ENCODE results near the gene TBC1D9B. TPM values are rescaled to one million over a fixed set of nuclear protein-coding genes. Genes with fewer than 3 reads are reported as not detected.
A peak's percentile ranks its signal among the peaks of the same experiment; 100 is the strongest.
"Not testable (repeated sequence)": the region's sequence is repeated elsewhere in the genome, so short reads cannot be mapped to it uniquely, and the experiment has no call there.

Gene TBC1D9B
- total RNA-seq, 4 donors from 2014 or later: 58.8 to 439 (median 212) TPM

- no peak overlapping the region for H3K27ac ChIP-seq
Measured at GRCh38 chr5:179872055-179872827, 35.5 kb downstream of the TBC1D9B start.

GRCh38 chr5:179871533-179871932, 36.2 kb downstream of the TBC1D9B start:
- not testable (repeated sequence) for H3K27ac ChIP-seq, H3K9me3 ChIP-seq, H3K4me1 ChIP-seq, ATAC-seq, H3K27me3 ChIP-seq, H3K4me3 ChIP-seq
- WGBS, 2 donors (ENCODE audit: low coverage in 1 of 2): 80% methylated on average over 1 of the region's 14 CpGs
- peaks cover 0 to 98% of the 10 kb centered on the region in 2 donors for H3K36me3 ChIP-seq

More at GRCh38 chr5:179872055-179872827, 35.5 kb downstream of the TBC1D9B start:
- Histone ChIP-seq H3K4me3 (no peak overlapping the region), H3K36me3 (peaks cover 0 to 98% of the 10 kb centered on the region in 2 donors), H3K4me1 (no peaks in the 10 kb centered on the region), H3K9me3 (no peaks in the 10 kb centered on the region), H3K27me3 (no peaks in the 10 kb centered on the region)
- WGBS, 2 donors (ENCODE audit: low coverage in 1 of 2): 100% methylated on average over 3 of the region's 18 CpGs; no CpG with 5 or more reads in 1 of the 2 donors
- no peak for ATAC-seq
- TF ChIP-seq POLR2AphosphoS5 (IDR thresholded peaks at IDR 0.05): no peak
- TF ChIP-seq POLR2A (IDR thresholded peaks at IDR 0.05): no peak
- no peak for TF ChIP-seq CTCF (IDR thresholded peaks at IDR 0.05)
- no peak for TF ChIP-seq EP300 (IDR thresholded peaks at IDR 0.05)

GRCh38 chr5:179870952-179871351, 36.7 kb downstream of the TBC1D9B start:
- no peak for ATAC-seq
- Histone ChIP-seq H3K9me3 (no peaks in the 10 kb centered on the region), H3K4me1 (no peaks in the 10 kb centered on the region), H3K27ac (no peak overlapping the region), H3K36me3 (peaks cover 0 to 98% of the 10 kb centered on the region in 2 donors), H3K27me3 (no peaks in the 10 kb centered on the region), H3K4me3 (no peak overlapping the region)
- WGBS, 2 donors (ENCODE audit: low coverage in 1 of 2): 90 to 96% methylated on average over 2 to 3 of the region's 3 CpGs
- TF ChIP-seq CTCF (IDR thresholded peaks at IDR 0.05) (no peak), POLR2AphosphoS5 (IDR thresholded peaks at IDR 0.05) (no peak), POLR2A (IDR thresholded peaks at IDR 0.05) (no peak), EP300 (IDR thresholded peaks at IDR 0.05) (no peak)

GRCh38 chr5:179870403-179870903, 37.2 kb downstream of the TBC1D9B start:
- no peak overlapping the region for H3K4me3 ChIP-seq
- 81% methylated on average over 2 of the region's 17 CpGs; no CpG with 5 or more reads in 1 of the 2 donors for WGBS, 2 donors (ENCODE audit: low coverage in 1 of 2)
- TF ChIP-seq CTCF (IDR thresholded peaks at IDR 0.05): peak in 1 of 4 experiments; percentile 28
- no peak for TF ChIP-seq EP300 (IDR thresholded peaks at IDR 0.05)
- H3K36me3 ChIP-seq: peaks cover 0 to 98% of the 10 kb centered on the region in 2 donors
- H3K27me3 ChIP-seq: no peaks in the 10 kb centered on the region
- no peaks in the 10 kb centered on the region for H3K4me1 ChIP-seq
- peak; percentile 21 for ATAC-seq
- no peak overlapping the region for H3K27ac ChIP-seq
- no peaks in the 10 kb centered on the region for H3K9me3 ChIP-seq

- H3K36me3 ChIP-seq: peaks cover 0 to 98% of the 10 kb centered on the region in 2 donors
- no peak overlapping the region for H3K27ac ChIP-seq
- H3K4me3 ChIP-seq: no peak overlapping the region
- WGBS, 2 donors (ENCODE audit: low coverage in 1 of 2): no CpG with 5 or more reads among the region's 16 CpGs
- no peak for ATAC-seq
- no peaks in the 10 kb centered on the region for H3K9me3 ChIP-seq
- no peaks in the 10 kb centered on the region for H3K4me1 ChIP-seq
- TF ChIP-seq CTCF (IDR thresholded peaks at IDR 0.05) (no peak), EP300 (IDR thresholded peaks at IDR 0.05) (no peak), POLR2AphosphoS5 (IDR thresholded peaks at IDR 0.05) (no peak), POLR2A (IDR thresholded peaks at IDR 0.05) (no peak)
- no peaks in the 10 kb centered on the region for H3K27me3 ChIP-seq
Measured at GRCh38 chr5:179869641-179870402, 37.9 kb downstream of the TBC1D9B start.

Data from gastroesophageal sphincter (tissue), 4 donors.